Breast epithelium (tissue), 3 donors: ENCODE data around the gene LHFPL2.

Experiments
- CTCF ChIP-seq, 3 donors: fragments of 450-650 bp; IDR thresholded peaks; one replicate each; pipeline ENCODE4 v1.5.1; 2016 to 2017; ENCODE audit warnings: antibody characterized with exemption in 3 of 3, mild to moderate bottlenecking in 3 of 3, moderate library complexity in 3 of 3
- POLR2A ChIP-seq: fragments of 450-650 bp; IDR thresholded peaks from one replicate; pipeline ENCODE4 v1.6.1; 2016; ENCODE audit warnings: antibody characterized with exemption, mild to moderate bottlenecking, moderate library complexity
- POLR2AphosphoS5 ChIP-seq, 3 donors: sonication (generic); formaldehyde crosslinking; IDR thresholded peaks; one replicate each; pipeline ENCODE4 v1.6.1; 2017; ENCODE audit warnings: antibody characterized with exemption in 3 of 3

GRCh38 chr5:78541086-78541654, 107.4 kb downstream of the LHFPL2 start:
- TF ChIP-seq CTCF (IDR thresholded peaks at IDR 0.05) (no peak), POLR2A (no peak), POLR2AphosphoS5 (IDR thresholded peaks at IDR 0.05) (no peak)
